Caco-2 (cell line): ENCODE results near the gene ELL. TPM values are rescaled to one million over a fixed set of nuclear protein-coding genes. Genes with fewer than 3 reads are reported as not detected.

Experiments
- BruUV-seq: library from RNA; stranded (reverse); fragments of 400-500 nt; replicated peaks from 2 replicates; lab custom pipeline; 2021; lab: Mats Ljungman, UMichigan
- CTCF ChIA-PET: fragments of 300-600 bp; sonication (Branson Sonifier 250); formaldehyde crosslinking; loops from one replicate; lab custom pipeline; 2022; ENCODE audit warnings: antibody characterized with exemption; lab: Charles Lee
- POLR2A ChIA-PET: fragments of 300-600 bp; sonication (Branson Sonifier 250); formaldehyde crosslinking; loops from one replicate; lab custom pipeline; 2022; ENCODE audit warnings: antibody characterized with exemption; lab: Charles Lee
- DNase-seq, 2 experiments: peaks; one replicate each; pipeline versions ENCODE4 v3.0.0 to v3.0.0-alpha.2; 2020 to 2022
- H3K27me3 ChIP-seq: replicated peaks from 2 replicates; pipeline ENCODE4 v1.6.0; 2011; ENCODE audit warnings: low read length; ENCODE audit not compliant: control insufficient read depth, insufficient read depth
- H3K36me3 ChIP-seq: 2 replicates; pipeline ENCODE4 v1.5.1; 2011; ENCODE audit warnings: low read length; ENCODE audit not compliant: control insufficient read depth, insufficient read depth
- H3K4me1 ChIP-seq: fragments of 250-450 bp; sonication (Bioruptor Pico); 2 replicates; pipeline ENCODE4 v1.5.1; 2020; ENCODE audit warnings: mild to moderate bottlenecking
- H3K4me3 ChIP-seq: 2 replicates; pipeline ENCODE4 v1.5.1; 2011; ENCODE audit warnings: low read depth, mild to moderate bottlenecking, control low read depth, low read length
- H3K9me3 ChIP-seq: fragments of 250-450 bp; sonication (Bioruptor Pico); 2 replicates; pipeline ENCODE4 v1.5.1; 2020; ENCODE audit warnings: mild to moderate bottlenecking, moderate library complexity
- H3K27ac Mint-ChIP-seq: one replicate; pipeline ENCODE4 v1.8.0; 2022; ENCODE audit warnings: mixed read lengths; ENCODE audit not compliant: unreplicated experiment
- H3K27me3 Mint-ChIP-seq: one replicate; pipeline ENCODE4 v1.8.0; 2022; ENCODE audit warnings: mixed read lengths; ENCODE audit not compliant: insufficient read depth, unreplicated experiment
- H3K36me3 Mint-ChIP-seq: one replicate; pipeline ENCODE4 v1.8.0; 2022; ENCODE audit warnings: mild to moderate bottlenecking, mixed read lengths; ENCODE audit not compliant: insufficient read depth, unreplicated experiment
- H3K4me1 Mint-ChIP-seq: one replicate; pipeline ENCODE4 v1.8.0; 2022; ENCODE audit warnings: low read depth, mixed read lengths; ENCODE audit not compliant: unreplicated experiment
- H3K4me3 Mint-ChIP-seq: one replicate; pipeline ENCODE4 v1.8.0; 2022; ENCODE audit warnings: mild to moderate bottlenecking, moderate library complexity, mixed read lengths; ENCODE audit not compliant: unreplicated experiment
- H3K9me3 Mint-ChIP-seq: one replicate; pipeline ENCODE4 v1.8.0; 2022; ENCODE audit warnings: mixed read lengths; ENCODE audit not compliant: unreplicated experiment
- CTCF ChIP-seq, 2 experiments: fragments of 200-600 bp in 1 of 2; IDR thresholded peaks; 1 replicate in 1 of 2; 2 replicates in 1 of 2; pipeline versions ENCODE4 v1.5.1 to v1.8.0; 2011 to 2022; ENCODE audit warnings: antibody characterized with exemption in 1 of 2, control low read depth in 1 of 2, inconsistent platforms in 1 of 2, low read depth in 1 of 2, low read length in 1 of 2, mild to moderate bottlenecking in 1 of 2, moderate library complexity in 1 of 2; ENCODE audit not compliant: insufficient read depth in 1 of 2, severe bottlenecking in 1 of 2, unreplicated experiment in 1 of 2
- intact Hi-C: fragments of 100-400 bp; cut with micrococcal nuclease; formaldehyde crosslinking; loops from one replicate; pipeline ENCODE4 v1.10.0; 2022; ENCODE audit not compliant: unreplicated experiment
- total RNA-seq: library from RNA; stranded (reverse); gene quantifications from 2 replicates; pipeline ENCODE4 v1.2.3, GENCODE V29; 2022

The ELL gene
- total RNA-seq, 1 experiment from 2014 or later: 12.1 TPM

GRCh38 chr19:18562086-18562485, 40.2 kb upstream of the ELL start:
- TF ChIP-seq CTCF (IDR thresholded peaks at IDR 0.05; ENCODE audit: insufficient read depth in 1 of 2, low read depth in 1 of 2, low read length in 1 of 2, severe bottlenecking in 1 of 2, unreplicated experiment in 1 of 2): no peak
- H3K4me1 ChIP-seq: no peaks in the 10 kb centered on the region
- H3K9me3 ChIP-seq: no peaks in the 10 kb centered on the region
- CTCF ChIA-PET: no interaction called here
- POLR2A ChIA-PET: no interaction called here
- Mint-ChIP-seq H3K27me3 (no peaks in the 10 kb centered on the region), H3K4me3 (no peak overlapping the region), H3K4me1 (no peaks in the 10 kb centered on the region), H3K27ac (no peak overlapping the region), H3K36me3 (peaks cover 37% of the 10 kb centered on the region), H3K9me3 (no peaks in the 10 kb centered on the region)
- intact Hi-C loops: no loop called here
- H3K27me3 ChIP-seq: no peaks in the 10 kb centered on the region
- H3K36me3 ChIP-seq: peaks cover 2% of the 10 kb centered on the region; the same call in 1 of the 2 replicates
- no TSS peak for BruUV-seq
- no peak for DNase-seq
- H3K4me3 ChIP-seq: no peak overlapping the region

DNA sequence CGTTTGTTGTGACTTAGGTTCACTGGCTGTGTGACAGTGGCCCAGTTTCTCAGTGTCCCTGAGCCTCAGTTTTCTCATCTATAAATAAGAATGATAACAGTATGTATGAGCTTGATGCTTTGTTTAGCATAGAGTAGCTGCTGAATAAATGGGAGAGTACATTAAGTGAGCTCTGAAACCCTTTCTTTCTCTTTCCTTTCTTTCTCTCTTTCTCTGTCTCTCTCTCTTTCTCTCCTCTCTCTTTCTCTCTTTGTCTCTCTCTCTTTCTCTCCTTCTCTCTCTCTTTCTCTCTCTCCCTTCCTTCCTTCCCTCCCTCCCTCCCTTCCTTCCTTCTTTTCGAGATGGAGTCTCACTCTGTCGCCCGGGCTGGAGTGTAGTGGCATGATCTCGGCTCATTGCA, 37.8 kb upstream of the ELL start:
- no peaks in the 10 kb centered on the region for H3K4me1 ChIP-seq
- H3K36me3 ChIP-seq: peaks cover 2% of the 10 kb centered on the region; the same call in 1 of the 2 replicates
- H3K36me3 Mint-ChIP-seq: peaks cover 16% of the 10 kb centered on the region
- DNase-seq: no peak
- ChIA-PET CTCF (no interaction called here), POLR2A (no interaction called here)
- H3K27me3 ChIP-seq: no peaks in the 10 kb centered on the region
- no peaks in the 10 kb centered on the region for H3K4me1 Mint-ChIP-seq
- no peaks in the 10 kb centered on the region for H3K9me3 Mint-ChIP-seq
- intact Hi-C loops: loop anchor here (5.0 kb wide), 1 partner anchor 37 kb away; the partner anchor contains the start of gene ELL
- H3K27me3 Mint-ChIP-seq: no peaks in the 10 kb centered on the region
- no peak for TF ChIP-seq CTCF (IDR thresholded peaks at IDR 0.05; ENCODE audit: insufficient read depth in 1 of 2, low read depth in 1 of 2, low read length in 1 of 2, severe bottlenecking in 1 of 2, unreplicated experiment in 1 of 2)
- no peak overlapping the region for H3K4me3 ChIP-seq
- no peak overlapping the region for H3K27ac Mint-ChIP-seq
- no peak overlapping the region for H3K4me3 Mint-ChIP-seq
- no TSS peak for BruUV-seq
- no peaks in the 10 kb centered on the region for H3K9me3 ChIP-seq

DNA sequence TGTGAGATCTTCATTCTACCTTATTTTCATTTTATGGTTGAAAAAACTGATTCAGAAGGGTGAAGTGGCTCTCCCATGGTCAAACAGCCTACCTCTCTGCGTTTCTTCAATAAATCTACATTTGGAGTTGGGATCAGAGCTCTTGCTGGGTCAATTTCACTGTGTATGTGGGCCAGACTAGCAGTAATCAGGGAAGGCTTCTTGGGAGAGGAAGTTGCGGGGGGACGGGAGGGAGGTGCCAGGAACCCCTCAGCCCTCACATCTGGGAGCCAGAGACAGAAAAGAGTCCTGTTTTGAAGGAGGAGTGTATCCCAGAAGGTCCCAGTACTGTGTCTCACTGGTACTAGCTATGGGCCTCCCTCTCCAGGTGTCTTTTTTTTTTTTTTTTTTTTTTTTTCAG, 36.7 kb upstream of the ELL start:
- no TSS peak for BruUV-seq
- no peaks in the 10 kb centered on the region for H3K9me3 Mint-ChIP-seq
- POLR2A ChIA-PET: interaction anchor here (1.4 to 1.8 kb wide), 2 partner anchors 12 to 31 kb away, joined by 10 to 12 read pairs; partner anchors contain the start of gene UBA52
- no peaks in the 10 kb centered on the region for H3K9me3 ChIP-seq
- CTCF ChIA-PET: interaction anchor here (1.6 to 1.7 kb wide), 2 partner anchors 39 to 70 kb away, joined by 9 to 12 read pairs; no protein-coding TSS in a partner anchor
- H3K4me1 ChIP-seq: no peaks in the 10 kb centered on the region
- DNase-seq: no peak
- no peak for TF ChIP-seq CTCF (IDR thresholded peaks at IDR 0.05; ENCODE audit: insufficient read depth in 1 of 2, low read depth in 1 of 2, low read length in 1 of 2, severe bottlenecking in 1 of 2, unreplicated experiment in 1 of 2)
- H3K27ac Mint-ChIP-seq: peak overlapping the region; percentile 60
- no peaks in the 10 kb centered on the region for H3K4me1 Mint-ChIP-seq
- H3K4me3 Mint-ChIP-seq: peak overlapping the region; percentile 70
- intact Hi-C loops: loop anchor here (5.0 kb wide), 1 partner anchor 36 kb away; the partner anchor contains the start of gene ELL
- H3K36me3 ChIP-seq: no peaks in the 10 kb centered on the region
- H3K4me3 ChIP-seq: peak overlapping the region; percentile 98
- H3K27me3 Mint-ChIP-seq: no peaks in the 10 kb centered on the region
- H3K36me3 Mint-ChIP-seq: peaks cover 6% of the 10 kb centered on the region
- H3K27me3 ChIP-seq: no peaks in the 10 kb centered on the region
